Endothelial cell of umbilical vein (primary cell): ENCODE data around the gene RAB28. TPM values are rescaled to one million over a fixed set of nuclear protein-coding genes. Genes with fewer than 3 reads are reported as not detected.

Experiments
- BruUV-seq: library from RNA; stranded (reverse); fragments of 400-500 nt; replicated peaks from 2 replicates; lab custom pipeline; 2021; lab: Mats Ljungman, UMichigan
- CTCF ChIA-PET: fragments of 300-600, 350-600 bp; sonication (Branson Sonifier 250); formaldehyde crosslinking; loops from one replicate; lab custom pipeline; 2021; ENCODE audit warnings: antibody characterized with exemption, inconsistent platforms; lab: Charles Lee
- POLR2A ChIA-PET: fragments of 300-600, 350-600 bp; sonication (Branson Sonifier 250); formaldehyde crosslinking; loops from one replicate; lab custom pipeline; 2021; ENCODE audit warnings: antibody characterized with exemption, inconsistent platforms; lab: Charles Lee
- DNase-seq: peaks from one replicate; pipeline ENCODE4 v3.0.0-alpha.2; 2011; ENCODE audit warnings: low read depth, low spot score
- FAIRE-seq: peaks from 2 replicates; lab custom pipeline; 2011; peaks lifted over from hg19 to GRCh38; lab: Jason Lieb, UNC
- H2AFZ ChIP-seq: 2 replicates; pipeline ENCODE4 v1.6.0; 2012; ENCODE audit warnings: low read depth, low read length, control low read depth, inconsistent platforms
- H3K27ac ChIP-seq: 2 replicates; pipeline ENCODE4 v1.5.1; 2011; ENCODE audit warnings: low read depth, mild to moderate bottlenecking, control low read depth, low read length, moderate library complexity; ENCODE audit not compliant: insufficient read depth
- H3K27me3 ChIP-seq, 2 experiments: 2 replicates each; pipeline versions ENCODE4 v1.6.0 to v1.6.1; 2011; ENCODE audit warnings: low read length in 2 of 2, mixed read lengths in 1 of 2; ENCODE audit not compliant: control insufficient read depth in 2 of 2, insufficient read depth in 2 of 2
- H3K36me3 ChIP-seq, 2 experiments: 2 replicates in 1 of 2; 3 replicates in 1 of 2; pipeline ENCODE4 v1.5.1; 2011; ENCODE audit warnings: low read length in 2 of 2, mild to moderate bottlenecking in 1 of 2, moderate library complexity in 1 of 2; ENCODE audit not compliant: control insufficient read depth in 2 of 2, insufficient read depth in 2 of 2; ENCODE audit errors: extremely low read depth in 1 of 2
- H3K4me1 ChIP-seq: 3 replicates; pipeline ENCODE4 v1.5.1; 2011; ENCODE audit warnings: mild to moderate bottlenecking, low read length; ENCODE audit not compliant: control insufficient read depth, insufficient read depth; ENCODE audit errors: extremely low read depth
- H3K4me2 ChIP-seq: 2 replicates; pipeline ENCODE4 v1.6.1; 2011; ENCODE audit warnings: low read length, control low read depth, mixed read lengths; ENCODE audit not compliant: insufficient read depth
- H3K4me3 ChIP-seq, 3 experiments: fragments of 200-600 bp in 1 of 3; sonication (generic), shearing (Covaris generic) in 1 of 3; replicated peaks in 1 of 3; 2 replicates each; pipeline ENCODE4 v1.5.1; 2011 to 2016; ENCODE audit warnings: control low read depth in 3 of 3, low read length in 3 of 3, mild to moderate bottlenecking in 2 of 3, inconsistent platforms in 1 of 3, low read depth in 1 of 3, moderate library complexity in 1 of 3; ENCODE audit not compliant: insufficient read depth in 1 of 3
- H3K79me2 ChIP-seq: 2 replicates; pipeline ENCODE4 v1.6.0; 2012; ENCODE audit warnings: low read length, inconsistent platforms; ENCODE audit not compliant: control insufficient read depth, insufficient read depth
- H3K9ac ChIP-seq: replicated peaks from 2 replicates; pipeline ENCODE3; 2011; ENCODE audit warnings: low read length, control low read depth; ENCODE audit not compliant: insufficient read depth; ENCODE audit errors: extremely low read depth
- H3K9me1 ChIP-seq: replicated peaks from 3 replicates; pipeline ENCODE4 v1.6.0; 2011; ENCODE audit warnings: mild to moderate bottlenecking, low read length; ENCODE audit not compliant: control insufficient read depth, insufficient read depth; ENCODE audit errors: extremely low read depth
- H3K9me3 ChIP-seq: replicated peaks from 2 replicates; pipeline ENCODE4 v1.5.1; 2012; ENCODE audit warnings: low read length, inconsistent platforms; ENCODE audit not compliant: control insufficient read depth, insufficient read depth
- H4K20me1 ChIP-seq: replicated peaks from 2 replicates; pipeline ENCODE3; 2011; ENCODE audit warnings: mild to moderate bottlenecking, low read length; ENCODE audit not compliant: control insufficient read depth, insufficient read depth; ENCODE audit errors: extremely low read depth
- EZH2 ChIP-seq: IDR thresholded peaks from 2 replicates; pipeline ENCODE4 v1.6.1; 2012; ENCODE audit warnings: borderline replicate concordance, low read depth, mild to moderate bottlenecking, moderate library complexity, low read length, inconsistent platforms; ENCODE audit not compliant: severe bottlenecking
- FOS ChIP-seq: IDR thresholded peaks from 2 replicates; pipeline ENCODE4 v1.6.1; 2011; ENCODE audit warnings: mild to moderate bottlenecking, low read length, moderate library complexity, borderline replicate concordance; ENCODE audit not compliant: insufficient read depth
- GATA2 ChIP-seq: IDR thresholded peaks from 2 replicates; pipeline ENCODE4 v1.7.0; 2011; ENCODE audit warnings: low read depth, mild to moderate bottlenecking, moderate library complexity, mixed read lengths, low read length; ENCODE audit not compliant: insufficient read length, insufficient read depth
- JUN ChIP-seq: IDR thresholded peaks from 2 replicates; pipeline ENCODE4 v1.6.1; 2011; ENCODE audit warnings: borderline replicate concordance, low read depth; ENCODE audit not compliant: insufficient read length, insufficient read depth
- MYC ChIP-seq: IDR thresholded peaks from one replicate; pipeline ENCODE4 v1.6.1; 2011; ENCODE audit warnings: mild to moderate bottlenecking, low read depth, low read length
- POLR2A ChIP-seq: IDR thresholded peaks from 2 replicates; pipeline ENCODE4 v1.6.1; 2012; ENCODE audit warnings: low read depth, mild to moderate bottlenecking, control low read depth, low read length
- POLR2AphosphoS5 ChIP-seq: IDR thresholded peaks from 2 replicates; pipeline ENCODE4 v1.6.1; 2012; ENCODE audit warnings: low read depth, mild to moderate bottlenecking, control low read depth, low read length, moderate library complexity; ENCODE audit not compliant: insufficient read depth
- dilution Hi-C: fragments of 300-500 bp; cut with MboI; formaldehyde crosslinking; loops from one replicate; pipeline ENCODE4 v1.15.0; 2019; ENCODE audit warnings: low sequenced_read_pairs; ENCODE audit not compliant: extremely low pct_ligation_motif_present
- intact Hi-C: fragments of 100-400 bp; cut with micrococcal nuclease; formaldehyde crosslinking; loops from one replicate; pipeline ENCODE4 v1.10.0; 2022
- polyA plus RNA-seq, 4 experiments: library from polyadenylated mRNA; depleted of rRNA in 3 of 4; stranded (reverse) in 3 of 4; unstranded in 1 of 4; fragments of >200 nt; gene quantifications; 2 replicates each; pipeline versions ENCODE4 v1.2.1 to v1.2.3, GENCODE V29; 2011 to 2012; ENCODE audit warnings: missing spikeins in 1 of 4
- total RNA-seq: library from RNA; stranded (reverse); gene quantifications from 2 replicates; pipeline ENCODE4 v1.2.3, GENCODE V29; 2021
- TF ChIP-seq, protein P1 (sequence below): IDR thresholded peaks from 2 replicates; pipeline ENCODE4 v1.6.1; 2011; ENCODE audit not compliant: insufficient read depth, insufficient read length
- TF ChIP-seq, protein P2 (sequence below), 2 donors: IDR thresholded peaks; 1 replicate in 1 of 2; 2 replicates in 1 of 2; pipeline ENCODE4 v1.5.1; 2011; ENCODE audit warnings: low read length in 2 of 2, mild to moderate bottlenecking in 2 of 2, moderate library complexity in 2 of 2, control low read depth in 1 of 2, inconsistent platforms in 1 of 2, low read depth in 1 of 2; ENCODE audit not compliant: insufficient read depth in 1 of 2; ENCODE audit errors: extremely low read depth in 1 of 2

RAB28 gene
- total and polyA plus RNA-seq, 2 donors (not counting 3 experiments of a cell fraction or from before 2014, with no cell fraction given) = 13.0 to 13.2 TPM

DNA sequence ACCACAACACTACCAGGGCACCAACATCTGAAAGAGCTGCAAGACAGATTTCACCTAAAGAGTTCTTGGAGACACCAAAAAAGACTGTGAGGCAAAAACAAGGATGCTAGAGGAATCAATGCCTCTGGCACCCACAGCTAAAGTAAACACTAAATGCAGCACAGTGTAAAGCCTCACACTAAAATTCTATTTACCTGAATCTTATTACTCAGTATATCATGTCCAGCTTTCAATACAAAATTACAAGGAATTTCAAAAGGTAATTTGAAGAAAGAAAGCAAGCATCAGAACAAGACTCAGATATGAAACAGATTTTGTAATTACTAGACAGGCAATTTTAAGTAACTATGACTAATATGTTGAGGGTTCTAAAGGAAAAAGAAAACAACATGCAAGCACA is 19.6 kb downstream of the RAB28 start:
- Histone ChIP-seq H3K27ac (no peak overlapping the region), H3K9me1 (no peaks in the 10 kb centered on the region), H3K9ac (no peak overlapping the region), H3K4me1 (no peaks in the 10 kb centered on the region), H2AFZ (no peak overlapping the region), H3K4me2 (no peak overlapping the region), H3K4me3 (no peak overlapping the region), H3K9me3 (no peaks in the 10 kb centered on the region), H3K27me3 (no peaks in the 10 kb centered on the region), H3K36me3 (no peaks in the 10 kb centered on the region), H4K20me1 (no peaks in the 10 kb centered on the region), H3K79me2 (peaks cover 4% of the 10 kb centered on the region)
- intact Hi-C loops = no loop called here
- TF ChIP-seq JUN = no peak
- no peak for TF ChIP-seq GATA2
- no peak for TF ChIP-seq POLR2AphosphoS5
- TF ChIP-seq MYC = no peak
- TF ChIP-seq, protein P1, sequence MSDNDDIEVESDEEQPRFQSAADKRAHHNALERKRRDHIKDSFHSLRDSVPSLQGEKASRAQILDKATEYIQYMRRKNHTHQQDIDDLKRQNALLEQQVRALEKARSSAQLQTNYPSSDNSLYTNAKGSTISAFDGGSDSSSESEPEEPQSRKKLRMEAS = no peak
- no peak for TF ChIP-seq EZH2
- TF ChIP-seq FOS = no peak
- TF ChIP-seq, protein P2, sequence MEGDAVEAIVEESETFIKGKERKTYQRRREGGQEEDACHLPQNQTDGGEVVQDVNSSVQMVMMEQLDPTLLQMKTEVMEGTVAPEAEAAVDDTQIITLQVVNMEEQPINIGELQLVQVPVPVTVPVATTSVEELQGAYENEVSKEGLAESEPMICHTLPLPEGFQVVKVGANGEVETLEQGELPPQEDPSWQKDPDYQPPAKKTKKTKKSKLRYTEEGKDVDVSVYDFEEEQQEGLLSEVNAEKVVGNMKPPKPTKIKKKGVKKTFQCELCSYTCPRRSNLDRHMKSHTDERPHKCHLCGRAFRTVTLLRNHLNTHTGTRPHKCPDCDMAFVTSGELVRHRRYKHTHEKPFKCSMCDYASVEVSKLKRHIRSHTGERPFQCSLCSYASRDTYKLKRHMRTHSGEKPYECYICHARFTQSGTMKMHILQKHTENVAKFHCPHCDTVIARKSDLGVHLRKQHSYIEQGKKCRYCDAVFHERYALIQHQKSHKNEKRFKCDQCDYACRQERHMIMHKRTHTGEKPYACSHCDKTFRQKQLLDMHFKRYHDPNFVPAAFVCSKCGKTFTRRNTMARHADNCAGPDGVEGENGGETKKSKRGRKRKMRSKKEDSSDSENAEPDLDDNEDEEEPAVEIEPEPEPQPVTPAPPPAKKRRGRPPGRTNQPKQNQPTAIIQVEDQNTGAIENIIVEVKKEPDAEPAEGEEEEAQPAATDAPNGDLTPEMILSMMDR (IDR thresholded peaks at IDR 0.05; ENCODE audit: extremely low read depth in 1 of 2, insufficient read depth in 1 of 2, low read depth in 1 of 2, low read length in 2 of 2) = no peak
- TF ChIP-seq POLR2A = no peak
- no peak for FAIRE-seq
- ChIA-PET POLR2A (no interaction called here), CTCF (interaction anchor here (1.2 kb wide), 1 partner anchor 34 kb away, joined by 3 read pairs; no protein-coding TSS in a partner anchor)
- dilution Hi-C loops = no loop called here
- BruUV-seq = no TSS peak
- DNase-seq = no peak
